Non-pigmented ciliary epithelial cell (primary cell): ENCODE results near the gene FITM2.
"Not testable (repeated sequence)": the region's sequence is repeated elsewhere in the genome, so short reads cannot be mapped to it uniquely, and the experiment has no call there.

Experiments used
- DNase-seq: peaks from one replicate; pipeline ENCODE4 v3.0.0-alpha.2; 2010; ENCODE audit warnings: low read depth

The FITM2 gene, protein sequence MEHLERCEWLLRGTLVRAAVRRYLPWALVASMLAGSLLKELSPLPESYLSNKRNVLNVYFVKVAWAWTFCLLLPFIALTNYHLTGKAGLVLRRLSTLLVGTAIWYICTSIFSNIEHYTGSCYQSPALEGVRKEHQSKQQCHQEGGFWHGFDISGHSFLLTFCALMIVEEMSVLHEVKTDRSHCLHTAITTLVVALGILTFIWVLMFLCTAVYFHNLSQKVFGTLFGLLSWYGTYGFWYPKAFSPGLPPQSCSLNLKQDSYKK

DNA sequence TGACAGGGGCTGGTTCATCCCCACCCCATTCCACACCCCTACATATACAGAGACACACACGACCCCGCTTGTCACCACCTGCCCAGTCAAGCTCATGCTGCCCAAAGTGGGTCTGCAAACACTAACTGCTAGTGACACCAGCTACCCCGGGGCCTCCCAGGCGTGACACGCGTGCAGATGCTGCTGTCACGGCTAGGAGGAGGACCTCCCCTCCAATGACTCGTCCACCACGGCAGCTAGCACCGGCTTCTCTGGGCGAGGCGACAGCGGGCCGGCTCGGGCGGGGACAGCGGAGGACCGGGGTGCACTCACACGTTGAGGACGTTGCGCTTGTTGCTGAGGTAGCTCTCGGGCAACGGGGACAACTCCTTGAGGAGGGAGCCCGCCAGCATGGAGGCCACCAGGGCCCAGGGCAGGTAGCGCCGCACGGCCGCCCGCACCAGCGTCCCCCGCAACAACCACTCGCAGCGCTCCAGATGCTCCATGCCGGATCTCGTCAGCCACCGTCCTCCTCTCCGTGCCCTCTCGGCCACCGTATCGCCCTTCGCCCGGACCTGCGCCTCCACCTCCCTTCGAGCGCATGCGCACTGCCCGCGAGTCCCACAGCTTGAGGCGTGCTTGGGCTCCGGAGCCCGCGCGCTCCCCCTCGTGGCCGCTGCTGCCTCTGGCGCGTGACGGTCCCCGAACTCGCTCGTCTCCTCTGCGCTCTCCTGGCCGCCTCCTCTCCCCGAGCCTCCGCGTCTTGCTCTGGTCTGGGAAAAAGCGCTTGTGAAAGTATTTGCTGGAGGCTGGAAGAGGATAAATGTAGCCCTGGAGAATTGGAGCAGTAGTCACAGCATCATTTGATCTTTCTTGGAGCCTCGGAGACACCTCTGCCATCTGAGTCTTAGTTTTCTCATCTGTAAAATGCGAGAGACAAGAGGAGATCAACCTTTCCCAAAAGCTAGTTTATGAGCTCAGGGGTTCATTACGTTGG, at the start of gene FITM2:
FITM2 (minus strand) TSS at position 539 of the 976 bp plus-strand sequence; CDS start at position 485, 54 bp downstream.
- DNase-seq = peak; percentile 76

DNA sequence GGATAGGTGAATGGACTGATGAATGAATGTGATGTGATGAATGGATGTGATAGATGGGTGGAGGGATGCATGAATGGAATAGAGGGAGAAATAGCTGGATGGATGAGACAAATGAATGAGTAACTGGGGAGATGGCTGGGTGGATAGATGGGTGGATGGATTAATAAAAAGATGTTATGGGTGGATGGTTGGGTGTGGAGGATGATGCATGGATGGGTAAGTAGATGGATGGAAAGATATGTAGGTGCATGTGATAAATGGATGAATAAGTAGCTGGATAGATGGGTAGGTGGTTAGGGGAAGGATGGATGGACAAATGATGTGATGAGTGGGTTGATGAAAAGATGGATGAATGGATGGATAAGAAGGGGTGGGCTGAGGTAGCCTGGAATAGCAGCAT, 49.2 kb upstream of the FITM2 start:
- no peak for DNase-seq

DNA sequence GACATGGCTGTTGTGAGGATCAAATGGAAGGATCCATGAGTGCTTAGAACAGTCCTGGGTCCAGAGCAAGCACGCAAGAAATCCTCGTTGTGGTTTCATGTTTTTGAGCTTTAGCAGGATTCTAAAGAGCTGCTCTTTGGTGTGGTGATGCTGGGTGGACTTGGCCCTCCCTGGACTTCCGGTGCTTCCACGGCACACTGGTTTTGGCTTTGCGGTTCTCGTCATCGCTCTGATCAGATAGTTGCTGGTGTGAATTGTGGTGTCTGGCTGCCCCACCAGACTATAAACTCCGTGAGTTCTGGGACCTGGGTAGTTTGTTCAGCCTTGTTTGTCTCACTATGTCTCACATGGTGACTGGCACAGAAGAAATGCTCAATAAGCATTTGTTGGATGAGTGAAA, 47.8 kb upstream of the FITM2 start:
- no peak for DNase-seq

DNA sequence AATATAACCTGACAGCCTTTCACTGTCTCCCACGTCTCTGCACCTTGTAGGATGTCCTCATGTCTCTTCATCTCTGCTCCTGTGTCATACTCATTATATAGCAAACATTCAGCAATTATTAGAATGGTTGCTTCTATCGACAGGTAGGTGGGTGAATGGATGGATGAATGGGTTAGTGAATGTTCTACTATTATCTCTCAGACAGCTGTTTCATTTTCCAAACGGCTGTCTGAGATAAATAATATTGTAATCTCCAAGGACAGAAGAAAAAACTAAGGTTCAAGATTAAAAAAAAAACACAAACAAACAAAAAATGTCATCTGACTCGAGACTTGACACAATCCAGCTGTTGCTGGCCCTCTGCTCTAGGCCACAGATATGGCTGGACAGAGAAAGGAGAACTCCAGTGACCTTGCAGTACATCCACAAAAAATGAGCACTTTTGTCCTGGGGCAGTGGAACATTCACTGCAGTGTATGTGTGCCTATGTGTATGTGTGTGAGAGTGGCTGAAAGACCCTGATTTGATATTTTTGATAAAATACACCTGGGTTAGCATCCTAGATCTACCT, 46.6 kb upstream of the FITM2 start:
- DNase-seq = no peak

DNA sequence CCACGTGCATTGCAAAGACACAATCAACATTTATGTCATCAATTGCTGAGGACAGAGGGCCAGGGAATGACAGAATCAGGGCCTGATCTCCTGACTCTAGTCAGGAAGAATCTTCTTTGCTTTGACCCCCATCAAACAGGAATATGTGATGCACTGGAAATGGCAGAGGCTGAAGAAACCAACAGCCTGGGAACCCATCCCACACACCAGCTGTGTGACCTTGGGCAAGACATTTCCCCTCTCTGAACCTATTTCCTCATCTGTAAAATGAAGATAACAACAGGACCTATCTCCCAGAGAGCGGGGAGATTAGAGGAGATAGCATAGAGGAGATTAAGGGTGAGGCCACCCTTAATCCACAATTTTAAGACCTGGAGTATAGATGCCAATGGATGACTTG, 46.0 kb upstream of the FITM2 start:
- no peak for DNase-seq

DNA sequence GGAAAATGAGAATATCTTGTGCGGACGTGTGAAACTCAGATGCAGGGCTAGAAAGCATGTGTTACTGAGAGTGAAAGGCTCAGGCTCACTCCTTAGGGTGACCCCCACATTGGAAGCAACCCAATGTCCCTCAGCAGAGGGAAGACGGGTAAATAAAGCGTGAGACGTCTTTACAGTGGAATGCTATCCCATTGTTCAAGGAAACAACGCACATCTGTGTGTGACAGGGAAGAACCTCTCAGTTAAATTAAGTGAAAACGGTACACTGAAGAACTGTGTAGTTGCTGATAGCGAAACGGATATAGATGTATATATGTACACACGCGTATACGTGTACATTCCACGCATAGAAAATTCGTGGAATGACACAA, 45.3 kb upstream of the FITM2 start:
- DNase-seq = no peak

DNA sequence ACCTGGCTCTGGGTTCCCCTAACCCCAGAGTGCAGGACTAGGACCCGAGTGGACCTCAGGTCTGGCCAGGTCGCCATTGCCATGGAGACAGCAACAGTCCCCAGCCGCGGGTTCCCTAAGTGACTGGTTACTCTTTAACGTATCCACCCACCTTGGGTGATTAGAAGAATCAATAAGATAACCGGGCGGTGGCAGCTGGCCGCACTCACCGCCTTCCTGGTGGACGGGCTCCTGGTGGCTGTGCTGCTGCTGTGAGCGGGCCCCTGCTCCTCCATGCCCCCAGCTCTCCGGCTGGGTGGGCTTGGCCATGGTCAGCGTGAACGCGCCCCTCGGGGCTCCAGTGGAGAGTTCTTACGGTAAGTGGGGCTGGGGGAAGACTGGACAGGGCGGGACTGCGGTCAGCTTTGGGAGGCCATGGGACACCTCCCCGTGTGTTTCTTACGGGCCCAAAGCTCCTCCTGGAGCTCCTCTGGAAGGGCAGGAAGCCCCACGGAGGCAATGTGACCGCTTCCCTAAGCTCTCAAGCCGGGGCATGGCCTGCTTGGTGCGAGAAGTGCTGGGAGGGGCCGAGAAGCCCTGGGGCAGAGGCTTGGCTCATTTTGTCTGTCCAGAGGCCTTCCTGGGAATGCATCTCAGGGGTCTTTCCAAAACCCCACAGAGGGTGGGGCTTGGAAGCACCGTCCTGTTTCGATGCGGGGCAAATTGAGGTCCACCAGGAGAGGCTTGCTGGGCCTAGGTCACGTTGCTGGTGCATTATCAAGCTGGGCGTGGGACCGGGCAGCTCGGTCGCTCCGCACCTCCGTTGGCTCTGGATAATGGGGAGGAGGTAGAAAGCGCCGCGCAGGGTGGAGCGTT, 44.7 kb upstream of the FITM2 start, which contains the start of gene HNF4A:
HNF4A (plus strand) TSS at position 202 of the 855 bp plus-strand sequence; CDS start at position 308, 106 bp downstream.
- no peak for DNase-seq

DNA sequence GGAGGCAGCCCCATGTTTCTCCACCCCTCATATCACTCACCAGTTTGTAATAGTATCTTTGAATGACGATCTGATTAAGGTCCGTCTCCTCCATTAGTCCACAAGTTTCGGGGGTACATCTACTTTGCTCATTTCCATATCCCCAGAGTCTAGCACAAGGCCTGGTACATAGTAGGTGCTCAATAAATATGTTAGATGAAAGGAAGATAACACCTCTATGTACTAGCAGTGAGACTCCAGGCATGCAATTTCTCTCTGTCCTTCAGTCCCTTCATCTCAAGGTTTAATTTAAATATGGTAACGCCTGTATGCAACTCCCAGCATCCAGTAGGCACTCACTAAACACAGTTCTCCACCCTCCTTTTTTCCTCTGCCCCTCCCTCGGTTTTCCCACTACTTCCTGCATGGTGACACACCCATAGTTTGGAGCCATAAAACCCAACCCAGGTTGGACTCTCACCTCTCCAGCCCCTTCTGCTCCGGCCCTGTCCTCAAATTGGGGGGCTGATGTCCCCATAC, 44.0 kb upstream of the FITM2 start:
- no peak for DNase-seq

DNA sequence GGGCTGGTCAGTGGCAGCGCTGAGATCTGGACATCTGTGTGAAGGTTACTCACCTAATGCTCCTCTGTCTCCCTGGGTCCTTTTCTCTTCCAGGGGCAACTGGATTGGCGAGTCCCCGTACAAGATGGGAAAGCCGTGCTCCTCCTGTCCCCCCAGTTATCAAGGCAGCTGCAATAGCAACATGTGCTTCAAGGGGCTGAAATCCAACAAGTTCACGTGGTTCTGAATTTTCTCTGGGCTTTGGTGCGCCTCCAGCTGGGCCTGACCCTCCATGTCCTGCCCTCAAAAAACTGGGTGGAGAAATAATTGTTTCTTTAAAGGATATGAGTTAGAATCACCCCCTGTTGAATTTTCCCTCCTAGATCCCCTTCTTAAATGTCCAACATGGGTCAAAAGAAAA, 39.6 kb upstream of the FITM2 start:
- no peak for DNase-seq

DNA sequence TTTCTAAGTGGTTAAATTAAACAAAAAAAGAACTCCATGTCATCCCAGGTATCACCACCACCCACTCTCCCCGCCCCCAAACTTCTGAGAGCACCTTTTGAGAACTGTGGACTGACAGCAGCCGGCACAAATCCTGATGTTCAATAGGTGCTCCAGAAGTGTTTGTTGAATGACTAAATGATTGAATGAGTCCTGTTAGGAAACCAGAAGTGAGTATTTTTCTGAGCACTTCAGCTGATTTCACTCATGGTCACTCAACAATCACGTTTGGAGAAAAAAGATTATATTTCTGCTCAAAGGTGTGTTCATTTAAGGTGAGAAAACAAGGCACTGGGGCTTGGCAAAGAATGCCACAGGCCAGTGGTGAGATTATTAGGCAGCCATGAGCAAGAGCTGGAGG, 38.3 kb upstream of the FITM2 start:
- no peak for DNase-seq

DNA sequence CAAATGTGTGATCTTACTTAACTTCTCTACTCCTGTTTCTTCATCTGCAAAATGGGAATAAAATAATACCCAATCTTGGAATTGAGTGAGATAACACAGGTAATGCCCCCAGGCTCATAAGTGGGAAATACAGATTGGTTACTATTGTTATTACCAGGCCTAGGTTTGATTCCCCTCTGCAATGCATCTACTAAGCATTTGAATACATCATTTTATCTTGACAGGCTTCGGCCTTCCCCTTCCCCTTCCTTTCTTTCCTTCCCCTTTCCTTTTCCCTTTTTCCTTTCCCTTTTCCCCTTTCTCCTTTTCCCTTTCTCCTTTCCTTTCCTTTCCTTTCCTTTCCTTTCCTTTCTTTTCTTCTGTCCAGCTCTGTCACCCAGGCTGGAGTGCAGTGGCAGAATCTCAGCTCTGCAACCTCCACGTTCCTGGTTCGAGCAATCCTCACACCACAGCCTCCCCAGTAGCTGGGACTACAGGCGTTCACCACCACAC, 37.2 kb upstream of the FITM2 start:
- no peak for DNase-seq

DNA sequence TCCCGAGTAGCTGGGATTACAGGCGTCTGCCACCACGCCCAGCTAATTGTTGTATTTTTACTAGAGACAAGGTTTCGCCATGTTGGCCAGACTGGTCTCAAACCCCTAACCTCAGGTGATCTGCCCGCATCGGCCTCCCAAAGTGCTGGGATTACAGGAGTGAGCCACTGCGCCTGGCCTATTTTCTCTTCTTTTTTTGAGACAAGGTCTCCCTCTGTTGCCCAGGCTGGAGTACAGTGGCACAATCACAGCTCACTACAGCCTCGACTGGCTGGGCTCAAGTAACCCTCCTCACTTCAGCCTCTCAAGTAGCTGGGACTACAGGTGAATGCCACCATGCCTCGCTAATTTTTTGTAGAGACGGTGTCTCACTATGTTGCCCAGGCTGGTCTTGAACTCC, 34.9 kb upstream of the FITM2 start:
- not testable (repeated sequence) for DNase-seq

DNA sequence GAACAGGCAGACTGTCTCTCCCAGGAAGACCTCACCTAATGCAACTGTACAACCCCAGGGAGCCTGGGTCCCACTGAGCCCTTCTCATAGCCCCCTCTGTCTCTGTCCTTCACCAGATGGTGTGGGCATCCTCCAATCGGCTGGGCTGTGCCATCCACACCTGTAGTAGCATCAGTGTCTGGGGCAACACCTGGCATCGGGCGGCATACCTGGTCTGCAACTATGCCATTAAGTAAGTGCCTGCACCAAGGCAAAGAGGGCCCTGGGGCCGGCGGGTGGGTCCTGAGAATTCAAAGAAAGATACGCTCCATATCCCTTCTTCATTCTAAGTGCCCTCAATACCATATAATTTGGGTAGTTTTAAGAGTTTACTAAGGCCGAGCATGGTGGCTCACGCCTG, 34.1 kb upstream of the FITM2 start:
- no peak for DNase-seq

DNA sequence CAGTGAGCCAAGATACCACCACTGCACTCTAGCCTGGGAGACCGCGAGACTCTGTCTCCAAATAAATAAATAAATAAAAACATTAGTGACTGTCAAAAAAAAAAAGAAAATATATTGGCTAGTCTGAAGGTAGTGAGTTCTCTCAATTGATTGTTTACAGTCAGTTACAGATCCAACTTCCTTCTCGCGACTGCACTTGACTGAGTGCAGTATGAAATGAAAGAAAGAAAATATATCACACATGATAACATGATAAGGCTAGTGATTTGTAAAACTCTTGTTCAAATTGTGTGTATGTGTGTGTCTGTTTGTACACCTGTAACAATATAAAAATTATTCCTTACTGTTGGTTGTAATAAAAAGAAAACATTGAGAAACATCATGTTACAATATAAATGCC, 33.7 kb upstream of the FITM2 start:
- DNase-seq = no peak

DNA sequence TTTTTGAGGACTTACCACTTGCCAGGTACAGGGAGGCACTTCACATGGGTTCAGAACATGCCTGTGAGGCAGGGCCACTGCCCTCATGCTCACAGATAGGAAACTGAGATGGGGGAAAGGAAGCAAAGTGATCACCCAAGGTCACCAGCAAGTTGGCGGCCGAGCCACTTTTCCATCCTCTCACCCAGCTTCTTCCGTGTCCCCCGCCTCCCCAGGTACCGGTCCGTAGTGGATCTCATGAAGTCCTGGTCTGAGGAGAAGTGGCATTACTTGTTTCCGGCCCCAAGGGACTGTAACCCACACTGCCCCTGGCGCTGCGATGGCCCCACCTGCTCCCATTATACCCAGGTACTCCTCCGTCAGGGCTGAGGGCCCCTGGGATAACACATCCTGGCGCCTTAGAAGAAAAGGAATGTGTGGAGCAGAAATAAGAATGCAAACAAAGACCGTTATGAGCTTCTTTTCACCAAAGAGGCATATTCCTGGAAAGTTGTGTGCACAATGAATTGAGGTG, 32.2 kb upstream of the FITM2 start:
- DNase-seq = no peak

DNA sequence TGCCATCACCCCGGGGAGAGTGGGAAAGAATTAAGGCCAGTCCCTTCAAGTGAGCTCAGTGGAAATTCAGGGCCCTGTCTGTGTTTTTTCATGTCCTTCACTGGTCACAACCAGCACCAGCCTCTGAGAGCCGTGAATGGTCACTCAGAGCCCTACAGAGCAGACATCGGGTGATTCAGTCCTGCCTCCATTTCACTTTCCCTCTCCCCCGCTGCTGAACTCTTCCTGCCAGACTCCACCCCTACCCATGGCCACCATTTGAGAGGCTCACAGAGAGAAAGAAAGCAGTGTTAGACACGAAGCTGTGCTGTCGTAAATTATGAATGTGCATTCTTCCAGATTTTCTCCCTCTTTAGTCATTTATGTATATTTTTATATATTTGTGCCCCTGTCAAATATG, 31.2 kb upstream of the FITM2 start:
- DNase-seq = no peak

DNA sequence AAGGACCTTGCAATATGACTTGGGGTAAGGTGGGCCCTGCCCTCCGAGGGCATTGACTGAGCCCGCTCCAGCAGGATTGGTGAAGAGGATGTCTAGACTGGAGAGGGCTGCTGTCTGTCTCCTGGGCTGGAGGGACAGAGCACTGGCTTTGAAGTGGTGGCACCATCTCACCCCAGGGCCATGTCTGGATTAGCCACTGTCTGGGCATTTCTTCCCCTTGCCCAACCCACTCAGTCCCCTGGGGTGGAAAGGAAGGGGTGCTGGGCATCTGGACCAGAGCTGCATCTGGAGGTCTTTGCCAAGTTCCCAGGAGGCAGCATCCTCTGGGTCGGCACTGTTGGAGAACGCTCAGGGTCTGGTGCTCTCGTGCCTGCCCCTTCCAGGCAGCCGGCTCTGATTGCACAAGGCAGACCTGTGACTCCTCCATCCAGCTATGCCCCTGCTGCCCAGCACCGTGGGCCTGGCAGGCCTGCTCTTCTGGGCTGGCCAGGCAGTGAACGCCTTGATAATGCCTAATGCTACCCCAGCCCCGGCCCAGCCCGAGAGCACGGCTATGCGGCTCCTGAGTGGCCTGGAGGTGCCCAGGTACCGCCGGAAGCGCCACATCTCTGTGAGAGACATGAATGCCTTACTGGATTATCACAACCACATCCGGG, 25.9 kb upstream of the FITM2 start, which contains the start of gene R3HDML:
R3HDML (plus strand) TSS at position 319 of the 656 bp plus-strand sequence; CDS start at position 434, 115 bp downstream.
- no peak for DNase-seq

DNA sequence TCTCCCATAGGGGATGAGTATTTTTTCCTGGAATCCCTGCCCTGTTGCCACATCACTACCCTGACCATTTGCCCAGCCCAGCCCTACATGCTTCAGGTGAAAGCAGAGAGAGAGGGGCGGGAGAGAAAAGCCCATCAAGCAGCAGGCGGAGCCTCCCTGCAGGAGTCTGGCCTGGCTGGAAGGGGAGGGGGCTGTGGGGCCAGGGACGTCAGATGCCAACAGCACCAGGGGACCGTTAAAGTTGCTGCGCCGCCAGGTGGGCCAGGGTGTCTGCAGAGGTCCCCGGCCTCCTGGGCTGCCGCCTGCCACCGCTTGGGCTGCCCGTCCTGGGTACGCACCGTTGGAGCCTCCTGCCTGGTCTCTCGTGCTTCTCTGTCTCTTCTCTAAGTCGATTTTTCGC, 25.1 kb upstream of the FITM2 start:
- DNase-seq = no peak

DNA sequence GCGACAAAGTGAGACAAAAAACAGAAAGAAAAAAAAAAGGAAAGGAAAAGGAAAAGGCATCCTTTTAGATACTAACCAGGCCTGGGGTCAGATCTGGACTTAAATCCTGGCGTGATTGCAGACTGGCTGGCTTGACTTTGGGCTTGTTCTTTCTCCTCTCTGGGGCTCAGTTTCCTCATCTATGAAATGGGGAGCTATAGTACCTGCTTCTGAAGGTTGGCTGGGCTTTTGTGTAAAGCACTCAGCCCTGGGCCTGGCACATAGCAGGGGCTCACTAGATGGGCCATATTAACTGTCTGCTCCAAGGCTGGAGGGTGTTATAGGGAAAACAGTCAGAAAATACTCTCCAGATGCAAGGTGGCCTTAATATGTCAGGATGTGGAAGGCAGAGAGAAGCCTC, 24.7 kb upstream of the FITM2 start:
- DNase-seq = no peak

DNA sequence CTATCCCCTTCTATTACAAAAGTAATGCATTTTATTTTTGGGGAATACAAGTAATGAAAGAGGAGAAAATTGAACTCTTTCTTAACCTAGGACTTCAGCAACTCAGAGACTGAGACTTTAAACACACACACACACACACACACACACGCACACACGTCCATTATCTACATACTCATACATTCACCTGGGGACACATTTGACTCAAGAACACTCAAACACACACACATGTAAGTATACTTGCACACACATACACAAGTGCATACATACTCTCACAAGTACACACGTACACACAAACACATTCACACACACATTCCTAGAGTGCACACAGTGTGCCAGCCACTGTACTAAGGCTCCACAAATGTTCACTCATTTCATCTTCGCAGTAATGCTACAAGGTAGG, 23.7 kb upstream of the FITM2 start:
- DNase-seq = no peak

DNA sequence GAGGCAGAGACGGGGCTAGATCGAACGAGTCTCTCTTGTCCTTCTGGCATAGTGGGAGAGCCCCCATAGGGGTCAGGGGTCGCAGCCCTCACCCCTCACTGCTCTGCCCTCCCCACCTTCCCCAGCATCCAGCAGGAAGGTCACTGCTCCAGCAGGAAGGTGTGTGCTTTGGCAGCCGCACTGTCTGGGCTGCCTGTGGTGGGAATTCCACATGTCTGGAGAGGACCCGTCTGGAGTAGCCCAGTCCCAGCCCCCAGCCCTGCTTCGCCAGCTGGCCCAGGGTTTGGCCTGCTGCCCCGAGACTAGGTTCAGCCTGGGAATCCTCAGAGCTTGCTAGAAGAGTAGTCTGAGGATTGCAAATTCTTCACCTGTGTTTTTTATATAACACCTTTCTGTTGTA, 23.3 kb upstream of the FITM2 start:
- no peak for DNase-seq
